ENCODE results near the gene SCGB3A2. TPM values are rescaled to one million over a fixed set of nuclear protein-coding genes. Genes with fewer than 3 reads are reported as not detected.
A peak's percentile ranks its signal among the peaks of the same experiment; 100 is the strongest.

SCGB3A2 gene
- total and polyA plus RNA-seq, 2 of the 8 experiments (the other 6 are each of a cell fraction or from before 2014, with no cell fraction given) = 47.1 to 63.6 TPM

DNA sequence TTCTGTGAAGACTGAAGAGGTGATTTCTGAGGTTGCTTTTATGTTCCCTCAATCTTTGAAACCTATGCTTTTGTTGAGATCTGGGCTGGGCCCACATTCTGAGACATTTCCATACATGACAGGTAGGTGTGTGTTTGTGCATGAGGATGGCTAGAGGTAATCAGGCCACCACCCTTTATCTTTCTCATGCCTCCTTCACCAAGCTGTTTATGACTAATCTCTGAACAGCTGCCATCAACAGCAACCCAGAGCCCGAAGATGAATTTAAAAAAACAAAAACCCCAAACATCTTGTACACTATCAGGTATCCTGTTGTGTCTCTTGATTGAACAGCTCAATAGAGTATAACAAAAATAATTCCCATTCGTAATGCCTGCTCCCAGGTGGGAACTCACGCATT, 40.4 kb downstream of the SCGB3A2 start:
- H3K36me3 ChIP-seq (ENCODE audit: control insufficient read depth in 2 of 4, insufficient read depth in 4 of 4, low read length in 3 of 4) = no peaks in the 10 kb centered on the region
- H3K9me3 ChIP-seq (ENCODE audit: insufficient read depth in 2 of 2, low read depth in 1 of 2, low read length in 1 of 2) = no peaks in the 10 kb centered on the region
- no peak overlapping the region for H3K56ac ChIP-seq (replicated peaks; ENCODE audit: insufficient read length, low read depth, low read length)
- no peak overlapping the region for H2BK15ac ChIP-seq (ENCODE audit: low read length)
- no peak overlapping the region for H4K91ac ChIP-seq (replicated peaks; ENCODE audit: insufficient read length, low read length)
- H3K27ac ChIP-seq (ENCODE audit: low read depth, low read length) = no peak overlapping the region
- no peak overlapping the region for H3K23ac ChIP-seq (ENCODE audit: insufficient read length)
- H4K20me1 ChIP-seq (replicated peaks in 1 of 2; ENCODE audit: control insufficient read depth in 1 of 2, insufficient read depth in 2 of 2, low read length in 2 of 2) = no peaks in the 10 kb centered on the region
- no peaks in the 10 kb centered on the region for H3K27me3 ChIP-seq (replicated peaks in 1 of 4; ENCODE audit: control insufficient read depth in 3 of 4, extremely low read depth in 1 of 4, insufficient read depth in 3 of 4, low read length in 3 of 4)
- H3K79me1 ChIP-seq (ENCODE audit: low read depth, low read length) = no peaks in the 10 kb centered on the region
- no peak overlapping the region for H2BK5ac ChIP-seq (ENCODE audit: low read depth, low read length)
- H2AK5ac ChIP-seq (ENCODE audit: low read depth, low read length) = no peak overlapping the region
- no peak overlapping the region for H3K18ac ChIP-seq (ENCODE audit: extremely low read depth, low read length)
- no peaks in the 10 kb centered on the region for H3K4me1 ChIP-seq (replicated peaks in 1 of 4; ENCODE audit: control insufficient read depth in 3 of 4, insufficient read depth in 4 of 4, low read length in 3 of 4)
- H4K5ac ChIP-seq (ENCODE audit: insufficient read length, low read depth, low read length) = no peak overlapping the region
- 0 out of 2 replicates have a peak overlapping the region, but pooled peaks have one; percentile 27 for H2AFZ ChIP-seq (ENCODE audit: low read length)
- FAIRE-seq (no peak), DNase-seq (ENCODE audit: low read depth in 1 of 2, low spot score in 2 of 2) (no peak)
- no peaks in the 10 kb centered on the region for H3K79me2 ChIP-seq (ENCODE audit: control insufficient read depth in 1 of 2, insufficient read depth in 2 of 2, low read length in 2 of 2)
- no peak overlapping the region for H4K8ac ChIP-seq (ENCODE audit: extremely low read depth, insufficient read depth, low read length)
- H2BK12ac ChIP-seq (ENCODE audit: low read depth, low read length) = no peak overlapping the region
- no peaks in the 10 kb centered on the region for H3K23me2 ChIP-seq (ENCODE audit: low read depth, low read length)
- no peak overlapping the region for H2BK120ac ChIP-seq (replicated peaks; ENCODE audit: low read depth, low read length)
- no peak for TF ChIP-seq CBX8 (IDR thresholded peaks at IDR 0.05; ENCODE audit: borderline replicate concordance, low read depth, low read length)
- no peak for TF ChIP-seq TBP (IDR thresholded peaks at IDR 0.05; ENCODE audit: low read depth, low read length)
- TF ChIP-seq, protein P1, sequence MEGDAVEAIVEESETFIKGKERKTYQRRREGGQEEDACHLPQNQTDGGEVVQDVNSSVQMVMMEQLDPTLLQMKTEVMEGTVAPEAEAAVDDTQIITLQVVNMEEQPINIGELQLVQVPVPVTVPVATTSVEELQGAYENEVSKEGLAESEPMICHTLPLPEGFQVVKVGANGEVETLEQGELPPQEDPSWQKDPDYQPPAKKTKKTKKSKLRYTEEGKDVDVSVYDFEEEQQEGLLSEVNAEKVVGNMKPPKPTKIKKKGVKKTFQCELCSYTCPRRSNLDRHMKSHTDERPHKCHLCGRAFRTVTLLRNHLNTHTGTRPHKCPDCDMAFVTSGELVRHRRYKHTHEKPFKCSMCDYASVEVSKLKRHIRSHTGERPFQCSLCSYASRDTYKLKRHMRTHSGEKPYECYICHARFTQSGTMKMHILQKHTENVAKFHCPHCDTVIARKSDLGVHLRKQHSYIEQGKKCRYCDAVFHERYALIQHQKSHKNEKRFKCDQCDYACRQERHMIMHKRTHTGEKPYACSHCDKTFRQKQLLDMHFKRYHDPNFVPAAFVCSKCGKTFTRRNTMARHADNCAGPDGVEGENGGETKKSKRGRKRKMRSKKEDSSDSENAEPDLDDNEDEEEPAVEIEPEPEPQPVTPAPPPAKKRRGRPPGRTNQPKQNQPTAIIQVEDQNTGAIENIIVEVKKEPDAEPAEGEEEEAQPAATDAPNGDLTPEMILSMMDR (IDR thresholded peaks at IDR 0.05; ENCODE audit: control extremely low read depth in 1 of 3, insufficient read depth in 1 of 3, low read depth in 1 of 3, low read length in 3 of 3) = no peak
- no peak for TF ChIP-seq SAP30 (IDR thresholded peaks at IDR 0.05; ENCODE audit: insufficient read depth, insufficient replicate concordance, low read length)
- no peak for TF ChIP-seq HDAC6 (IDR thresholded peaks at IDR 0.05; ENCODE audit: low read depth, low read length)
- no peak for TF ChIP-seq SP2 (IDR thresholded peaks at IDR 0.05; ENCODE audit: low read length)
- TF ChIP-seq BRCA1 (IDR thresholded peaks at IDR 0.05; ENCODE audit: low read depth, low read length) = no peak
- TF ChIP-seq RBBP5 (IDR thresholded peaks at IDR 0.05; ENCODE audit: borderline replicate concordance, low read depth, low read length) = no peak
- no peak for TF ChIP-seq KDM1A (IDR thresholded peaks at IDR 0.05; ENCODE audit: borderline replicate concordance, low read length)
- TF ChIP-seq EGR1 (IDR thresholded peaks at IDR 0.05; ENCODE audit: borderline replicate concordance, low read depth, low read length) = no peak
- no peak for TF ChIP-seq GABPA (IDR thresholded peaks at IDR 0.05; ENCODE audit: borderline replicate concordance, insufficient read depth, low read length)
- H3K4ac ChIP-seq (replicated peaks; ENCODE audit: insufficient read length, low read depth, low read length) = no peak overlapping the region
- ChIA-PET CTCF (ENCODE audit: partially characterized antibody) (interaction anchor here (0.7 to 1.9 kb wide), 3 partner anchors 9 to 11 kb away, joined by 3 to 4 read pairs (median 3); no protein-coding TSS in a partner anchor), POLR2A (ENCODE audit: partially characterized antibody) (interaction anchor here (1.0 kb wide), 1 partner anchor 47 kb away, joined by 5 read pairs; no protein-coding TSS in a partner anchor)
- H3K9ac ChIP-seq (replicated peaks in 1 of 4; ENCODE audit: extremely low read depth in 1 of 4, low read depth in 3 of 4, low read length in 3 of 4) = no peak overlapping the region
- no peak overlapping the region for H3K4me2 ChIP-seq (ENCODE audit: insufficient read depth in 1 of 2, low read depth in 2 of 2, low read length in 2 of 2)
- 82% methylated on average over 3 of the region's 3 CpGs; no CpG with 5 or more reads in 1 of the 2 experiments for WGBS, 2 experiments (ENCODE audit: extremely low coverage in 1 of 2, insufficient coverage in 1 of 2, insufficient read length in 1 of 2, insufficient replicate concordance in 2 of 2, low coverage in 1 of 2, low lambda C conversion rate in 2 of 2, missing lambda C conversion rate in 1 of 2)
- no peak overlapping the region for H3K4me3 ChIP-seq (ENCODE audit: extremely low read depth in 1 of 4, insufficient read depth in 2 of 4, low read depth in 3 of 4, low read length in 4 of 4)
- no peak overlapping the region for H3K14ac ChIP-seq (ENCODE audit: insufficient read length)
- no peak overlapping the region for H2BK20ac ChIP-seq (ENCODE audit: low read length)
